Smooth muscle cell (in vitro differentiated cells): Measurements from ENCODE around the gene ADGRL1. TPM values are rescaled to one million over a fixed set of nuclear protein-coding genes. Genes with fewer than 3 reads are reported as not detected.

ENCODE experiments used
- DNase-seq: peaks from one replicate; lab custom pipeline; 2025; ENCODE audit not compliant: unreplicated experiment; lab: John Stamatoyannopoulos, UW
- H2AFZ ChIP-seq: fragments of 200-600 bp; sonication (generic); 2 replicates; pipeline ENCODE4 v1.6.0; 2016; ENCODE audit warnings: antibody characterized with exemption, low read depth, mild to moderate bottlenecking
- H3F3A ChIP-seq: fragments of 200-600 bp; sonication (generic); 2 replicates; pipeline ENCODE4 v1.6.0; 2017; ENCODE audit warnings: antibody characterized with exemption, low read depth
- H3K27ac ChIP-seq: fragments of 200-600 bp; sonication (generic); 2 replicates; pipeline ENCODE4 v1.5.1; 2016; ENCODE audit warnings: low read depth, mild to moderate bottlenecking
- H3K27me3 ChIP-seq: fragments of 200-600 bp; sonication (generic); 2 replicates; pipeline ENCODE4 v1.6.1; 2016; ENCODE audit warnings: low read depth, mild to moderate bottlenecking
- H3K36me3 ChIP-seq: fragments of 200-600 bp; sonication (generic); 2 replicates; pipeline ENCODE4 v1.5.1; 2016; ENCODE audit warnings: low read depth
- H3K4me1 ChIP-seq: fragments of 200-600 bp; sonication (generic); 2 replicates; pipeline ENCODE4 v1.5.1; 2016; ENCODE audit warnings: low read depth
- H3K4me2 ChIP-seq: fragments of 200-600 bp; sonication (generic); 2 replicates; pipeline ENCODE4 v1.6.0; 2016; ENCODE audit warnings: mild to moderate bottlenecking
- H3K4me3 ChIP-seq: fragments of 200-600 bp; sonication (generic); 2 replicates; pipeline ENCODE4 v1.5.1; 2016; ENCODE audit warnings: mild to moderate bottlenecking
- H3K79me2 ChIP-seq: fragments of 200-600 bp; sonication (generic); 2 replicates; pipeline ENCODE4 v1.6.0; 2016; ENCODE audit warnings: low read depth, mild to moderate bottlenecking
- H3K9ac ChIP-seq: fragments of 200-600 bp; sonication (generic); 2 replicates; pipeline ENCODE4 v1.6.0; 2016; ENCODE audit warnings: low read depth
- H3K9me3 ChIP-seq: fragments of 200-600 bp; sonication (generic); replicated peaks from 2 replicates; pipeline ENCODE4 v1.5.1; 2016; ENCODE audit warnings: low read depth
- H4K20me1 ChIP-seq: fragments of 200-600 bp; sonication (generic); 2 replicates; pipeline ENCODE4 v1.6.0; 2016; ENCODE audit warnings: low read depth
- whole genome bisulfite sequencing: methylation state at CpG from one replicate; pipeline ENCODE4 v1.1.7; 2016; ENCODE audit warnings: low lambda C conversion rate; 5-methylcytosine and 5-hydroxymethylcytosine counted together
- polyA plus RNA-seq: library from polyadenylated mRNA; unstranded; fragments of >200 nt; fragmentation: Nextera tagmentation; extraction: Ambion mirVana; gene quantifications from 2 replicates; pipeline ENCODE4 v1.2.1, GENCODE V29; 2016
- total RNA-seq: library from RNA; depleted of rRNA; stranded (reverse); fragments of >200 nt; gene quantifications from 2 replicates; pipeline ENCODE4 v1.2.3, GENCODE V29; 2014
- TF ChIP-seq, protein P1 (sequence below): fragments of 200-600 bp; sonication (generic); IDR thresholded peaks from 2 replicates; pipeline ENCODE4 v1.5.1; 2017; ENCODE audit warnings: borderline replicate concordance, mild to moderate bottlenecking, antibody characterized with exemption; ENCODE audit not compliant: insufficient read depth, poor library complexity, severe bottlenecking

The ADGRL1 gene
- total and polyA plus RNA-seq, 2 experiments from 2014 or later, result 11.3 to 12.7 TPM

DNA sequence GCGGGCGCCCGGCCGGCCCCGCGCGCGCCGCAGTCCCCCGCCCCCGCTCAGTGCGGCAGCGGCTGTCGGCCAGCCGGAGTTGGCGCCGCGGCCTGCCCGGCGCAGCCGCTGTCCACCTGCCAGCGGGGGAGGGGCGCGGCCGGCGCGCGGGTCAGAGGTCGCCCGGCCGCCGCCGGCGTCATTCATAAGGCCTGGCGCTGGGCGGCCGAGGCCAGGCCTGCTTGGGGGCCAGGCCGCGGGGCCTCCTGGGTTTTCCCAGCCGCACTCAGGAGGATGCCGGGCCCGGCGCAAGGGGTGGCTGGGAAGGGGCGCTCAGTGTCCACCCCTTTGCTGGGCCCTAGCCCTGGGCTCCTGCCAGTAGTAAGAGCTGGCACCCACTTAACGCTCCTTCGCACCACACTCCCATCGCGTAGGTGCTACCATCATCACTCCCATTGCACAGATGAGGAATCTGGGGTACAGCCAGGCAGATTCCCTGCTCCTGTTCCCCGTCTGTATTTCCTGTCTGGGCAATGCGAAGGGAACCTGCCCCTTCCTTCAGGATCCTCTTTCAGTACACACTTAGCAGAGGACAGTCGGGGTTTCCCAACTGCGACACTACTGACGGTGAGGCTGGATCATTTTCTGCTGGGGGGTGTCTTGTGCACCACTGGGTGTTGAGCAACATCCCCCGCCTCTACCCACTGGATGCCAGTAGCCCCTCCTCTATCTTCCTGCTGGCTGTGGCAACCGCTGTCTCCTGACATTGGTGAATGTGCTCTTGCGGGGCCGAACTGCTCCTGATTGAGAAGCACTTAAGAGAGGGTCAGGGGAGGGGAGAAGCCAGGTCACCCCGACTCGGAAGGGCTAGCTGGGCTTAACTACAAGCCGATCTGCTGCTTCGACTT lies 87.6 kb downstream of the ADGRL1 start:
- WGBS, result 21% methylated on average over 50 of the region's 61 CpGs
- Histone ChIP-seq H3K36me3 (no peaks in the 10 kb centered on the region), H3K9ac (peak overlapping the region; percentile 76), H4K20me1 (peaks cover 34% of the 10 kb centered on the region), H3K27ac (peak overlapping the region; percentile 73), H3K79me2 (peaks cover 38% of the 10 kb centered on the region), H3K4me2 (peak overlapping the region; percentile 95), H3K9me3 (no peaks in the 10 kb centered on the region), H3K4me3 (peak overlapping the region; percentile 64), H3K27me3 (no peaks in the 10 kb centered on the region), H3F3A (peaks cover 11% of the 10 kb centered on the region), H2AFZ (peak overlapping the region; percentile 77), H3K4me1 (peaks cover 16% of the 10 kb centered on the region)
- TF ChIP-seq, protein P1, sequence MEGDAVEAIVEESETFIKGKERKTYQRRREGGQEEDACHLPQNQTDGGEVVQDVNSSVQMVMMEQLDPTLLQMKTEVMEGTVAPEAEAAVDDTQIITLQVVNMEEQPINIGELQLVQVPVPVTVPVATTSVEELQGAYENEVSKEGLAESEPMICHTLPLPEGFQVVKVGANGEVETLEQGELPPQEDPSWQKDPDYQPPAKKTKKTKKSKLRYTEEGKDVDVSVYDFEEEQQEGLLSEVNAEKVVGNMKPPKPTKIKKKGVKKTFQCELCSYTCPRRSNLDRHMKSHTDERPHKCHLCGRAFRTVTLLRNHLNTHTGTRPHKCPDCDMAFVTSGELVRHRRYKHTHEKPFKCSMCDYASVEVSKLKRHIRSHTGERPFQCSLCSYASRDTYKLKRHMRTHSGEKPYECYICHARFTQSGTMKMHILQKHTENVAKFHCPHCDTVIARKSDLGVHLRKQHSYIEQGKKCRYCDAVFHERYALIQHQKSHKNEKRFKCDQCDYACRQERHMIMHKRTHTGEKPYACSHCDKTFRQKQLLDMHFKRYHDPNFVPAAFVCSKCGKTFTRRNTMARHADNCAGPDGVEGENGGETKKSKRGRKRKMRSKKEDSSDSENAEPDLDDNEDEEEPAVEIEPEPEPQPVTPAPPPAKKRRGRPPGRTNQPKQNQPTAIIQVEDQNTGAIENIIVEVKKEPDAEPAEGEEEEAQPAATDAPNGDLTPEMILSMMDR, result no peak
- DNase-seq, result no peak

DNA sequence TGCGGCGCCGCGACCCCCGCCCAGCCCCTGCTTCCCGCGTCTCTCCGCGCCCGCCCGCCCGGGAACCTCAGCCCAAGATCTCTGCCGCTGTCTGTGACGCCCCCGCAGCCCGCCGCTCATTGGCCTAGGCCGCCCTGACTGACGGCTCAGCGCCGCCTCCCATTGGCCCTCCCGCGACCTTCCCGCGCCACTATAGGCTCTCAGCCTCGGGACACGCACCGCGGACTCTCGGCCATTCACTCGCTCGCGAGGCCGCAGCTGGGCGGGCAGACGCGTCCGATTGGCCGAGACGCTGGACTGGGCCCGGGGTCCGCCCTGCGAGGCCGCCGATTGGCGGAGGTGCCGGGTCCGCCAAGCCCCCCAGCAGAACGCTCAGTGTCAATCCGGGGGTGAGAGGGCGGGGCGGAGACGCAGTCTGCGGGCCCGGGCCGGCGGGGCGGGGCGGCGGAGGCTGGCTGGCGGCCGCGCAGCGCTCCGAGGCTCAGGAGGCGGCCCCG lies 88.3 kb downstream of the ADGRL1 start, which contains the start of gene PRKACA:
TSS of gene PRKACA (minus strand) at position 95 of the 497 bp plus-strand sequence. CDS start 215 bp downstream, outside the sequence.
- Histone ChIP-seq H3K36me3 (no peaks in the 10 kb centered on the region), H3K4me3 (peak within 1 kb of the TSS; percentile 77), H2AFZ (peak within 1 kb of the TSS; percentile 77), H3K27ac (peak within 1 kb of the TSS; percentile 73), H3K9ac (peak within 1 kb of the TSS; percentile 82), H3K4me1 (peaks cover 23% of the 10 kb centered on the region), H3F3A (peaks cover 11% of the 10 kb centered on the region), H4K20me1 (peaks cover 39% of the 10 kb centered on the region), H3K27me3 (no peaks in the 10 kb centered on the region), H3K79me2 (peaks cover 44% of the 10 kb centered on the region), H3K4me2 (peak within 1 kb of the TSS; percentile 95), H3K9me3 (no peaks in the 10 kb centered on the region)
- TF ChIP-seq, protein P1, result no peak
- 0% methylated on average over 31 of the region's 67 CpGs for WGBS
- DNase-seq, result peak; percentile 95

DNA sequence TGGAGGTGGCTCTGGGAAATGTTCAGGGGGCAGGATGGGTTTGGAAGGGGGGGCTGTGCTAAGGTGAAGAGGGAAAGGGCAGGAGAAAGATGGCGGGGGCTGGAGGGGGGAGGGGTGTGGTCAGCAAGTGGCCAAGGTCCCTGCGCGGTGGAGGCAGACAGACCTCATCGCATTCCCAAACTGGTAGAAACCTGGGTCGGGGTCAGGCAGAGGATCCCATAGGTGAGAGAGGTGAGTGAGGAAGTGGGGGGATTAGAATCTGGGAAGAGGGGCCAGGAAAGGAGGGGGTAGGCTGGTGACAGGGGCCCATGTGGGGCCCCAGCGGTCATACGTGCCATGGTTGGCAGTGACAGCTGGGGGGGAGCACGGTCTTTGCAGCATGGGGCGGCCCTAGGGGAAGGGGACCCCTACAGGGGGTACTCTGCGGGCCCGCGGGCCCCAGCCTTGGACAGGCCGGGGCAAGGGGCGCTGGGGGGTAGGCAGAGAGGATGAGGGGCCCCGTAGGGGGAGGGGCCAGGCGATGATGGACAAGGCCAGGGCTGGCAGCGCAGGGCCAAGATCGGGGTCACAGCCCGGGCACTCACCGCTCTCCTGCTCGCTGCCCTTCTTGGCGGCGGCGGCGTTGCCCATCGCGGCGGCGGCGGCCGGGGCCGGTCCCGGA lies 88.9 kb downstream of the ADGRL1 start:
- Histone ChIP-seq H3K79me2 (peaks cover 44% of the 10 kb centered on the region), H3K4me2 (peak overlapping the region; percentile 94), H4K20me1 (peaks cover 43% of the 10 kb centered on the region), H3K4me1 (peaks cover 27% of the 10 kb centered on the region), H3K9ac (peak overlapping the region; percentile 82), H3K9me3 (no peaks in the 10 kb centered on the region), H3K4me3 (peak overlapping the region; percentile 77), H2AFZ (no peak overlapping the region), H3K27ac (no peak overlapping the region), H3K36me3 (no peaks in the 10 kb centered on the region), H3F3A (peaks cover 11% of the 10 kb centered on the region), H3K27me3 (no peaks in the 10 kb centered on the region)
- TF ChIP-seq, protein P1, result no peak
- under 1% methylated on average over 18 of the region's 33 CpGs for WGBS
- DNase-seq, result no peak
